ENCODE measurements around the gene IGFLR1.

DNA sequence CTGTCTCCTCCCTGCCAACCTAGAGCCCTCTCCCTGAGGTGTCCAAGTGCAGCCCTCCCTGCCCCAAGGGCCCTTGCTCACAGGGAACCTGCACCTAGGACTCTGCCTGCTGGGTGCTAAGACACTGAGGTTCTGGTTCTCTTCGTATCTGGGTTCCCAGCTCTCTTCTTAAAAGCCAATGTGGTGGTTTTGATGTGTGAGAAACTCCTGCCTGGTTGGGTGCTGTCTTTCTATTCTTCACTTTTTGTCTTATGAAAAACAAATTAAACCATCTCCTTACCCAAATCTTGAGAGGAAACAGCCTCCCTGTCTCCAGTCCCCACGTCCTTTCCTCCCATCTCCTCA, 28.8 kb downstream of the IGFLR1 start:
- TF ChIP-seq, protein P1, sequence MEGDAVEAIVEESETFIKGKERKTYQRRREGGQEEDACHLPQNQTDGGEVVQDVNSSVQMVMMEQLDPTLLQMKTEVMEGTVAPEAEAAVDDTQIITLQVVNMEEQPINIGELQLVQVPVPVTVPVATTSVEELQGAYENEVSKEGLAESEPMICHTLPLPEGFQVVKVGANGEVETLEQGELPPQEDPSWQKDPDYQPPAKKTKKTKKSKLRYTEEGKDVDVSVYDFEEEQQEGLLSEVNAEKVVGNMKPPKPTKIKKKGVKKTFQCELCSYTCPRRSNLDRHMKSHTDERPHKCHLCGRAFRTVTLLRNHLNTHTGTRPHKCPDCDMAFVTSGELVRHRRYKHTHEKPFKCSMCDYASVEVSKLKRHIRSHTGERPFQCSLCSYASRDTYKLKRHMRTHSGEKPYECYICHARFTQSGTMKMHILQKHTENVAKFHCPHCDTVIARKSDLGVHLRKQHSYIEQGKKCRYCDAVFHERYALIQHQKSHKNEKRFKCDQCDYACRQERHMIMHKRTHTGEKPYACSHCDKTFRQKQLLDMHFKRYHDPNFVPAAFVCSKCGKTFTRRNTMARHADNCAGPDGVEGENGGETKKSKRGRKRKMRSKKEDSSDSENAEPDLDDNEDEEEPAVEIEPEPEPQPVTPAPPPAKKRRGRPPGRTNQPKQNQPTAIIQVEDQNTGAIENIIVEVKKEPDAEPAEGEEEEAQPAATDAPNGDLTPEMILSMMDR (IDR thresholded peaks at IDR 0.05 in 4 of 5, conservative IDR thresholded peaks at IDR 0.05 in 1 of 5) = no peak
- TF ChIP-seq POLR2A (IDR thresholded peaks at IDR 0.05) = no peak
